ENCODE measurements around the gene HIGD2A.

DNA sequence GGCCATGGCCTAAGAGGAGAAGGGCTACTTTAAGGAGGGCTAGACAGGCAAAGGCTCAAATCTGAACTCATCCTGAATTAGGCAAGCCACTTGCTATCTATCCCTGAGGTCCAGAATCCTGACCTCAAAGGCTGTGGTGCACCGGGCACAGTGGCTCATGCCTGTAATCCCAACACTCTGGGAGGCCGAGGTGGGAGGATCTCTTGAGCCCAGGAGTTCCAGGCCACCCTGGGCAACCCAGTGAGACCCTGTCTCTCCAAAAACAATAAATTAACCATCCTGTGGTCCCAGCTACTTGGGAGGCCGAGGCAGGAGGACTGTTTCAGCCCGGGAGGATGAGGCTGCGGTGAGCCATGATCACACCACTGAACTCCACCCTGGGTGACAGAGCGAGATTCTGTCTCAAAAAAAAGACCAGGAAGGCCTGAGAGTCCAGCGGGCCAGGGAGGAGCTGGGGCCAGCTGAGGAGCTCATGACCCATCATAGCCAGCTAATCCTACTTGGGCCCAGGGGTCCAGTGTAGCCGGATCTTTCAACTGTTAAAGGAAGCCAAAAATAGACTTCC is 4.1 kb upstream of the HIGD2A start:
- TF ChIP-seq, protein P1, sequence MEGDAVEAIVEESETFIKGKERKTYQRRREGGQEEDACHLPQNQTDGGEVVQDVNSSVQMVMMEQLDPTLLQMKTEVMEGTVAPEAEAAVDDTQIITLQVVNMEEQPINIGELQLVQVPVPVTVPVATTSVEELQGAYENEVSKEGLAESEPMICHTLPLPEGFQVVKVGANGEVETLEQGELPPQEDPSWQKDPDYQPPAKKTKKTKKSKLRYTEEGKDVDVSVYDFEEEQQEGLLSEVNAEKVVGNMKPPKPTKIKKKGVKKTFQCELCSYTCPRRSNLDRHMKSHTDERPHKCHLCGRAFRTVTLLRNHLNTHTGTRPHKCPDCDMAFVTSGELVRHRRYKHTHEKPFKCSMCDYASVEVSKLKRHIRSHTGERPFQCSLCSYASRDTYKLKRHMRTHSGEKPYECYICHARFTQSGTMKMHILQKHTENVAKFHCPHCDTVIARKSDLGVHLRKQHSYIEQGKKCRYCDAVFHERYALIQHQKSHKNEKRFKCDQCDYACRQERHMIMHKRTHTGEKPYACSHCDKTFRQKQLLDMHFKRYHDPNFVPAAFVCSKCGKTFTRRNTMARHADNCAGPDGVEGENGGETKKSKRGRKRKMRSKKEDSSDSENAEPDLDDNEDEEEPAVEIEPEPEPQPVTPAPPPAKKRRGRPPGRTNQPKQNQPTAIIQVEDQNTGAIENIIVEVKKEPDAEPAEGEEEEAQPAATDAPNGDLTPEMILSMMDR (IDR thresholded peaks at IDR 0.05) = no peak
- TF ChIP-seq NFIC (IDR thresholded peaks at IDR 0.05; ENCODE audit: borderline replicate concordance) (no peak), RFX5 (IDR thresholded peaks at IDR 0.05; ENCODE audit: low read length) (no peak), EP300 (IDR thresholded peaks at IDR 0.05; ENCODE audit: borderline replicate concordance in 1 of 2, low read depth in 1 of 2, low read length in 1 of 2) (no peak)

All from SK-N-SH (cell line).